Esophagus squamous epithelium (tissue), 5 donors: Measurements from ENCODE around the gene PUS7. TPM values are rescaled to one million over a fixed set of nuclear protein-coding genes. Genes with fewer than 3 reads are reported as not detected.
"Not testable (repeated sequence)": the region's sequence is repeated elsewhere in the genome, so short reads cannot be mapped to it uniquely, and the experiment has no call there.

ENCODE experiments used
- DNase-seq: peaks from one replicate; lab custom pipeline; 2025; lab: John Stamatoyannopoulos, UW
- H3K27ac ChIP-seq, 4 donors: fragments of 200-600 bp; sonication (generic); one replicate each; pipeline ENCODE4 v1.5.1; 2016 to 2019; ENCODE audit warnings: mild to moderate bottlenecking in 1 of 4
- H3K27me3 ChIP-seq, 4 donors: fragments of 200-600 bp; sonication (generic); 1 replicate in 3 of 4; 2 replicates in 1 of 4; pipeline versions ENCODE4 v1.5.1 to v1.6.0; 2017 to 2021; ENCODE audit warnings: antibody characterized with exemption in 1 of 4
- H3K36me3 ChIP-seq, 3 donors: fragments of 200-600 bp; sonication (generic); one replicate each; pipeline ENCODE4 v1.5.1; 2016 to 2019
- H3K4me1 ChIP-seq, 3 donors: fragments of 200-600 bp; sonication (generic); one replicate each; pipeline ENCODE4 v1.5.1; 2017 to 2019
- H3K4me3 ChIP-seq, 4 donors: fragments of 200-600 bp; sonication (generic); 1 replicate in 3 of 4; 2 replicates in 1 of 4; pipeline ENCODE4 v1.5.1; 2016 to 2019; ENCODE audit warnings: mild to moderate bottlenecking in 2 of 4, moderate library complexity in 1 of 4
- H3K9me3 ChIP-seq, 3 donors: fragments of 200-600 bp; sonication (generic); one replicate each; pipeline ENCODE4 v1.5.1; 2016 to 2019
- POLR2A ChIP-seq, 4 donors: fragments of 450-650 bp; IDR thresholded peaks; one replicate each; pipeline ENCODE4 v1.6.1; 2017; ENCODE audit warnings: antibody characterized with exemption in 4 of 4, mild to moderate bottlenecking in 4 of 4, moderate library complexity in 3 of 4
- WGBS, 2 donors: methylation state at CpG; one replicate each; pipeline ENCODE4 v1.1.5; 2018; 5-methylcytosine and 5-hydroxymethylcytosine counted together
- intact Hi-C: fragments of 100-400 bp; cut with DNase I; formaldehyde crosslinking; loops from one replicate; pipeline ENCODE4 v1.15.0; 2022
- total RNA-seq, 4 donors: library from RNA; depleted of rRNA; stranded (reverse); fragments of >200 nt; gene quantifications; one replicate each; pipeline ENCODE4 v1.1.0, GENCODE V29; 2016
- TF ChIP-seq, protein P1 (sequence below), 6 experiments: fragments of 450-650 bp in 4 of 6; fragments of 200-600 bp in 2 of 6; sonication (generic) in 2 of 6; IDR thresholded peaks; one replicate each; pipeline ENCODE4 v1.5.1; 2016 to 2019; ENCODE audit warnings: antibody characterized with exemption in 6 of 6, mild to moderate bottlenecking in 4 of 6, moderate library complexity in 4 of 6
- donor health status: DM: yes; HTN: yes; CAD: no.

PUS7 gene
- total RNA-seq, 4 donors from 2014 or later = 9.6 to 33.0 (median 23.1) TPM

DNA sequence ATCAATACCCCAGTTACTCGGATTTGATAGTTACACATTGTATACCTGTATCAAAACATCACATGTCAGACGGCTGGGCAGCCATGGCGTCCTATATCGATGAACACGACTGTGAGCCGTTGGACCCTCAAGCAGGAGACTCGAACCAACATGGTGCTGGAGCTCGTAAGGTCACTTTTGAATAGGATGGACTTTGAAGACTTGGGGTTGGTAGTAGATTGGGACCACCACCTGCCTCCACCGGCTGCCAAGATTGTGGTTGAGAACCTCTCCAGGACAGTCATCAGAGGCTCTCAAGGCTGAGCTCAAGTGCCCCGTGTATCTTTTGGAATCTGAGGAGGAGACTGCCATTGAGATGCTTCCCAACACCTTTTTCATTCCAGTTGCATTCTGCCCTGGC lies 8.1 kb upstream of the PUS7 start:
- TF ChIP-seq, protein P1, sequence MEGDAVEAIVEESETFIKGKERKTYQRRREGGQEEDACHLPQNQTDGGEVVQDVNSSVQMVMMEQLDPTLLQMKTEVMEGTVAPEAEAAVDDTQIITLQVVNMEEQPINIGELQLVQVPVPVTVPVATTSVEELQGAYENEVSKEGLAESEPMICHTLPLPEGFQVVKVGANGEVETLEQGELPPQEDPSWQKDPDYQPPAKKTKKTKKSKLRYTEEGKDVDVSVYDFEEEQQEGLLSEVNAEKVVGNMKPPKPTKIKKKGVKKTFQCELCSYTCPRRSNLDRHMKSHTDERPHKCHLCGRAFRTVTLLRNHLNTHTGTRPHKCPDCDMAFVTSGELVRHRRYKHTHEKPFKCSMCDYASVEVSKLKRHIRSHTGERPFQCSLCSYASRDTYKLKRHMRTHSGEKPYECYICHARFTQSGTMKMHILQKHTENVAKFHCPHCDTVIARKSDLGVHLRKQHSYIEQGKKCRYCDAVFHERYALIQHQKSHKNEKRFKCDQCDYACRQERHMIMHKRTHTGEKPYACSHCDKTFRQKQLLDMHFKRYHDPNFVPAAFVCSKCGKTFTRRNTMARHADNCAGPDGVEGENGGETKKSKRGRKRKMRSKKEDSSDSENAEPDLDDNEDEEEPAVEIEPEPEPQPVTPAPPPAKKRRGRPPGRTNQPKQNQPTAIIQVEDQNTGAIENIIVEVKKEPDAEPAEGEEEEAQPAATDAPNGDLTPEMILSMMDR (IDR thresholded peaks at IDR 0.05) = no peak
- no peak for TF ChIP-seq POLR2A (IDR thresholded peaks at IDR 0.05)
- no peak for DNase-seq
- 90 to 93% methylated on average over 8 to 10 of the region's 10 CpGs for WGBS, 2 donors
- Histone ChIP-seq H3K4me1 (peaks cover 0 to 31% (median 7%) of the 10 kb centered on the region in 3 donors), H3K27ac (no peak overlapping the region), H3K27me3 (no peaks in the 10 kb centered on the region), H3K36me3 (peaks cover 0 to 7% (median 0%) of the 10 kb centered on the region in 3 donors), H3K9me3 (no peaks in the 10 kb centered on the region), H3K4me3 (no peak overlapping the region)
- intact Hi-C loops = no loop called here

DNA sequence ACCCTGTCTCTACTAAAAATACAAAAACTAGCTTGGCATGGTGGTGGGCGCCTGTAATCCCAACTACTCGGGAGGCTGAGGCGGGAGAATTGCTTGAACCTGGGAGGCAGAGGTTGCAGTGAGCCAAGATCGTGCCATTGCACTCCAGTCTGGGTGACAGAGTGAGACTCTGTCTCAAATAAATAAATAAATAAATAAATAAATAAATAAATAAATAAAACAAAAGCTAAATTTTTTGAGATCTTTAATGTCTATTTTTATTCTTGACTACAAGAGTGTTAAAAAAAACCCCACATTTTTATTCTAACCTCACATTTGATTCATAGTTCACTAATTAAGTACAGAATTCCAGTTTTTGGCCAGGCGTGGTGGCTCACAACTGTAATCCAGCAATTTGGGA lies 5.7 kb upstream of the PUS7 start:
- intact Hi-C loops = loop anchor here (10.0 kb wide), 1 partner anchor 543 kb away; no protein-coding TSS in a partner anchor
- H3K4me1 ChIP-seq = peaks cover 0 to 15% (median 1%) of the 10 kb centered on the region in 3 donors
- not testable (repeated sequence) for H3K27me3 ChIP-seq, H3K9me3 ChIP-seq, H3K36me3 ChIP-seq, H3K4me3 ChIP-seq, H3K27ac ChIP-seq, DNase-seq
- WGBS, 2 donors = 89 to 90% methylated on average over 5 of the region's 5 CpGs

DNA sequence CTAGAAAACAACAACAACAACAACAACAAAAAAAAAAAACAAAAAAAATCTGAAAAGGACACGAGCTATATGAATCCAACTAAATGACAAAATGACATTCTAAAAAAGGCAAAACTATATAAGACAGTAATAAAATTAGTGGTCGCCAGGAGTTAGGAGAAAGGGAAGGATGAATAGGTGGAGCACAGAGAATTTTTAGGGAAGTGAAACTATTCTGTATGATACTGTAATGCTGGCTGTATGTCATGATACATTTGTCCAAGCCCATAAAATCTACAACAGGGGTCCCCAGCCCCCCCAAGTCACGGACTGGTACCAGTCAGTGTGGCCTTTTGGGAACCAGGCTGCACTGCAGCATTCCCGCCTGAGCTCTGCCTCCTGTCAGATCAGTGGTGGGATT lies 2.8 kb upstream of the PUS7 start:
- H3K27ac ChIP-seq = no peak overlapping the region
- WGBS, 2 donors = 81 to 95% methylated on average over 3 of the region's 4 CpGs
- intact Hi-C loops = loop anchor here (10.0 kb wide), 1 partner anchor 540 kb away; no protein-coding TSS in a partner anchor
- DNase-seq = no peak
- no peaks in the 10 kb centered on the region for H3K9me3 ChIP-seq
- TF ChIP-seq, protein P1 (IDR thresholded peaks at IDR 0.05) = no peak
- no peak for TF ChIP-seq POLR2A (IDR thresholded peaks at IDR 0.05)
- H3K4me3 ChIP-seq = no peak overlapping the region
- peaks cover 0 to 20% (median 11%) of the 10 kb centered on the region in 3 donors for H3K4me1 ChIP-seq
- H3K36me3 ChIP-seq = peaks cover 0 to 3% (median 0%) of the 10 kb centered on the region in 3 donors
- no peaks in the 10 kb centered on the region for H3K27me3 ChIP-seq

DNA sequence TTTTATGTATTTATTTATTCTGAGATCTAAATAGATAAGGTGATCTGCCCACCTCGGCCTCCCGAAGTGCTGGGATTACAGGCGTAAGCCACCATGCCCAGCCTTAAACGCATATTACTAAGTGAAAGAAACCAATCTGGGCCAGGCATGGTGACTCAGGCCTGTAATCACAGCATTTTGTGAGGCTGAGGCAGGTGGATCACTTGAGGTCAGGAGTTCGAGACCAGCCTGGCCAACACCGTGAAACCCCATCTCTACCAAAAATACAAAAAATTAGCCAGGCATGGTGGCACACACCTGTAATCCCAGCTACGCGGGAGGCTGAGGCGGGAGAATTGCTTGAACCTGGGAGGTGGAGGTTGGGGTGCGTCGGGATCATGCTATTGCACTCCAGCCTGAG lies 2.4 kb upstream of the PUS7 start:
- H3K4me3 ChIP-seq, H3K27me3 ChIP-seq, H3K9me3 ChIP-seq, H3K36me3 ChIP-seq, DNase-seq, H3K27ac ChIP-seq: not testable (repeated sequence)
- WGBS, 2 donors = 91 to 92% methylated on average over 10 to 11 of the region's 11 CpGs
- peaks cover 0 to 20% (median 11%) of the 10 kb centered on the region in 3 donors for H3K4me1 ChIP-seq
- intact Hi-C loops = loop anchor here (10.0 kb wide), 1 partner anchor 540 kb away; no protein-coding TSS in a partner anchor

DNA sequence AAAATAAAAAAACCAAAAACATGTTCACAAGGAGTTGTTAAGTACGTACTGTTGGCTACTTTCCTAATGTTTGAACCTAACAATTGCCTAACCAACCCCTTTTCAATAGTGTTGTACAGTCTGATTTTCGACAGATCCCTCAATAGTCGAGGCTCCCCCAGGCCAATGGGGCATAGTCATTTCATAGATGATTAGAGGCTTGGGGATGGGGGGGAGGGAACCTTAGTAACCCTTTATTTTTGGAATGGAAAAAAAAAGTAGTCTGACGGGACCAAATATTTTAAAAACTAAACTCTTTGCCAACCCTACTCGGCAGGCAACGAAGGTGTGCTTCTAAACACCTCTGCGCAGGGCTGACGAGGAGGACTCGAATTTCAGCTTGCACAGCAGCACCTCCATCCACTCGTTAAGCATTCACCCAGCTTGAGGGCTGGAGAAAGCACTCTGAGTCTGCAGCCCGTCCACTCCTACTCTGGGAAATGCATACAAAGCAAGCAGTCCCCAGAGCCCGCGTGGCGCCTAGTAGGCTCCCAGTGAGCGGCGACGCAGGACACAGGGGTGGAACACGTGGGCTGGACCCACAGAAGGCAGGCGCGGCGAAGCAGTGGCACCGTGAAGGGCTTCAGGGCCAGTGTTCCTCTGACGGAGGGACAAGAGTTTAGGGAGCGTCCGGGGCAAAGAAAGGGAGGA lies 899 bp downstream of the PUS7 start:
- no peak for DNase-seq

DNA sequence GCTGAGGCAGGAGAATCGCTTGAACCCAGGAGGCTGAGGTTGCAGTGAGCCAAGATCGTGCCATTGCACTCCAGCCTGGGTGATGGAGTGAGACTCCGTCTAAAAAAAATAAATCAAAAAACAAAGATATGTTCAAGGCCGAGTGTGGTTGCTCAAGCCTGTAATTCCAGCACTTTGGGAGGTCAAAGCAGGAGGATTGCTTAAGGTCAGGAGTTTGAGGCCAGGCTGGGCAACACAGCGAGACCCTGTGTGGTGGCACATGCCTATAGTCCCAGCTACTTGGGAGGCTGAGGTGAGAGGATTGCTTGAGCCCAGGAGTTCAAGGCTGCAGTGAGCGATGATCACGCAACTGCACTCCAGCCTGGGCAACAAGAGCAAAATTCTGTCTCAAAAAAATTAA lies 1.5 kb downstream of the PUS7 start:
- peaks cover 0 to 20% (median 11%) of the 10 kb centered on the region in 3 donors for H3K4me1 ChIP-seq
- not testable (repeated sequence) for H3K27ac ChIP-seq, DNase-seq, H3K9me3 ChIP-seq, H3K27me3 ChIP-seq
- intact Hi-C loops = loop anchor here (10.0 kb wide), 1 partner anchor 536 kb away; no protein-coding TSS in a partner anchor
- WGBS, 2 donors = 88 to 95% methylated on average over 7 of the region's 7 CpGs
- peak overlapping the region in 2 of 4 donors; percentile 86 to 91 for H3K4me3 ChIP-seq
- peaks cover 0 to 10% (median 0%) of the 10 kb centered on the region in 3 donors for H3K36me3 ChIP-seq

More for the DNA sequence above, 899 bp downstream of the PUS7 start:
- Histone ChIP-seq H3K4me1 (peaks cover 0 to 20% (median 11%) of the 10 kb centered on the region in 3 donors), H3K9me3 (no peaks in the 10 kb centered on the region), H3K4me3 (peak overlapping the region; percentile 65 to 91 (median 88)), H3K36me3 (peaks cover 0 to 10% (median 0%) of the 10 kb centered on the region in 3 donors), H3K27ac (peak overlapping the region; percentile 84 to 96 (median 90)), H3K27me3 (no peaks in the 10 kb centered on the region)
- WGBS, 2 donors = 7 to 23% methylated on average over 14 to 22 of the region's 25 CpGs
- TF ChIP-seq, protein P1 (IDR thresholded peaks at IDR 0.05) = no peak
- no peak for TF ChIP-seq POLR2A (IDR thresholded peaks at IDR 0.05)
- intact Hi-C loops = loop anchor here (10.0 kb wide), 1 partner anchor 536 kb away; no protein-coding TSS in a partner anchor
